ENCODE results near the gene C1QBP. TPM values are rescaled to one million over a fixed set of nuclear protein-coding genes. Genes with fewer than 3 reads are reported as not detected.
"Not testable (repeated sequence)": the region's sequence is repeated elsewhere in the genome, so short reads cannot be mapped to it uniquely, and the experiment has no call there.

The C1QBP gene
- total RNA-seq, 6 experiments from 2014 or later, result 222 to 267 (median 235) TPM

DNA sequence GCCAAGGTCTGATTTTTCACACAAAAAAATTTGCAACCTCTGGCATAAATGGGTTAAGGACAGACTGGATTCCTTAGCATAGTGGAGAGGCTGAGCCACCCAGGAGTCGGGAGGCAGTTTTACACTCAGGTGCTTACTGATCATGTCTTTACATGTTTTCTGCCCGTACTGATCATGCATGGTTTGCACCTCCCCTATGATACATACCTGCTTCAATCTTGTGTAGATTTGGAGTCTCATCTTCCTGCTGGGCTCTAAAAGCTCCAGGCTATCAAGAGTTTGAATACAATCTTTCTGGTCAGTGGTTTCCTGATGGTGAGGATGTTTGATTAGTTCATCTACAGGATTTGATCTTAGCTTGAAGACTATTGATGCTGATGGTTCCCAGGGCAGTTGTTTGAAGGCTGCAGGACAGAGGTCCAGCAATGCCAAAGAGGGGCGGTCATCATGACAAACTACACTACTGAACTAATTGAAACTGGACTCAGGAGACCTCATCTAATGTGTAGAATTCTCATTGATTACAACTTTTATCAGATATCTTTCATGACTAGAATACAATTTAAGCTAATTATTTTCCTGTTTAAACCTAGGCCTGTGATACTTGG, 6.9 kb downstream of the C1QBP start:
- H3K4me1 Mint-ChIP-seq (ENCODE audit: low read depth), result peaks cover 50% of the 10 kb centered on the region
- H3K27me3 Mint-ChIP-seq (ENCODE audit: insufficient read depth), result peaks cover 5% of the 10 kb centered on the region; the same call in 1 of the 2 replicates
- peak overlapping the region; percentile 44; the same call in 1 of the 2 replicates for H3K27ac Mint-ChIP-seq
- H3K9me3 Mint-ChIP-seq, result no peaks in the 10 kb centered on the region
- no peak for DNase-seq
- no peak overlapping the region for H3K4me3 Mint-ChIP-seq
- peaks cover 63% of the 10 kb centered on the region for H3K36me3 Mint-ChIP-seq (ENCODE audit: low read depth)
- TF ChIP-seq, protein P1, sequence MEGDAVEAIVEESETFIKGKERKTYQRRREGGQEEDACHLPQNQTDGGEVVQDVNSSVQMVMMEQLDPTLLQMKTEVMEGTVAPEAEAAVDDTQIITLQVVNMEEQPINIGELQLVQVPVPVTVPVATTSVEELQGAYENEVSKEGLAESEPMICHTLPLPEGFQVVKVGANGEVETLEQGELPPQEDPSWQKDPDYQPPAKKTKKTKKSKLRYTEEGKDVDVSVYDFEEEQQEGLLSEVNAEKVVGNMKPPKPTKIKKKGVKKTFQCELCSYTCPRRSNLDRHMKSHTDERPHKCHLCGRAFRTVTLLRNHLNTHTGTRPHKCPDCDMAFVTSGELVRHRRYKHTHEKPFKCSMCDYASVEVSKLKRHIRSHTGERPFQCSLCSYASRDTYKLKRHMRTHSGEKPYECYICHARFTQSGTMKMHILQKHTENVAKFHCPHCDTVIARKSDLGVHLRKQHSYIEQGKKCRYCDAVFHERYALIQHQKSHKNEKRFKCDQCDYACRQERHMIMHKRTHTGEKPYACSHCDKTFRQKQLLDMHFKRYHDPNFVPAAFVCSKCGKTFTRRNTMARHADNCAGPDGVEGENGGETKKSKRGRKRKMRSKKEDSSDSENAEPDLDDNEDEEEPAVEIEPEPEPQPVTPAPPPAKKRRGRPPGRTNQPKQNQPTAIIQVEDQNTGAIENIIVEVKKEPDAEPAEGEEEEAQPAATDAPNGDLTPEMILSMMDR (IDR thresholded peaks at IDR 0.05), result no peak

DNA sequence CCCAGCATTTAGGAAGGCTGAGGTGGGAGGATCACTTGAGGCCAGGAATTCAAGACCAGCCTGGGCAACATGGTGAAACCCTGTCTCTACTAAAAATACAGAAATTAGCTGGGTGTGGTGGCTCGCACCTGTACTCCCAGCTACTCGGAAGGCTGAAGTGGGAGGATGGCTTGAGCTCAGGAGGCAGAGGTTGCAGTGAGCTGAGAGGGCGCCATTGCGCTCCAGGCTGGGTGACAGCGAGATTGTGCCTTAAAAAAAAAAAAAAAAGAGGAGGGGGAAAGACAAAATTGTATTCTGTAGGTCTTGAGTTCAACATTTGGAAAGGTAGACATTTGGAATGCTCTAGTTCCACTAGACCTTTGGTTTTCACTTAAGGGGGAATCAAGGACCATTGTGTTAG, 7.7 kb downstream of the C1QBP start:
- peaks cover 57% of the 10 kb centered on the region for H3K36me3 Mint-ChIP-seq (ENCODE audit: low read depth)
- not testable (repeated sequence) for DNase-seq; H3K27ac Mint-ChIP-seq; H3K27me3 Mint-ChIP-seq (ENCODE audit: insufficient read depth); H3K4me3 Mint-ChIP-seq; H3K9me3 Mint-ChIP-seq
- TF ChIP-seq, protein P1 (IDR thresholded peaks at IDR 0.05), result 0 out of 2 replicates have a peak, but pooled peaks have one; percentile 9
- H3K4me1 Mint-ChIP-seq (ENCODE audit: low read depth), result peaks cover 42% of the 10 kb centered on the region

DNA sequence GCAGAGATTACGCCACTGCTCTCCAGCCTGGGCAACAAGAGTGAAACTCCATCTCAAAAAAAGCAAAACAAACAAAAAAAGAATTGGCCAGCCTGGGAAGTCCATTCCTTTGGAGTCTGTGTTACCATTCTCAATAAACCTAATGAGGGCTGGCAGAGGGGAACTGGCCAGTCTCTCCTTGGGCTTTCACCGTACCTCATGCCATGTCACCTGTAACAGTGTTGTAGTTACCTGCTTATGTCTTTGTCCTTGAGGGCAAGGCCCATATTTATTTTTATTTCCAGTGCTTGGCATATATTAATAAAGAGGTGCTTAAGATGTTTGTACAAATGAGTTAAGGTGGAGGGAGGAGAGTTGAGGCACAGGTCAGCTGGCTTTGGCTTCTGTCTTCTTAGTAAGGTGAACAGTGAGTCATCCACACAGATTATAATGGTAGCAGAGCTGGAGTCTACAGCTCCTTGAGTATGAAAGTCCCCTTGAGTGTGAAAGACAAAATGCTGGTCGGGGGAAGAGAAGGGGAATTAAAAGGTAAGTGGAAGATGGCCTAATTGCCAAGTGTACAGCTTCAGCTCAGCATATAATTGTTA, 8.4 kb downstream of the C1QBP start:
- H3K27me3 Mint-ChIP-seq (ENCODE audit: insufficient read depth), result peaks cover 5% of the 10 kb centered on the region; the same call in 1 of the 2 replicates
- TF ChIP-seq, protein P1 (IDR thresholded peaks at IDR 0.05), result no peak
- H3K4me3 Mint-ChIP-seq, result no peak overlapping the region
- no peak for DNase-seq
- peaks cover 37% of the 10 kb centered on the region for H3K4me1 Mint-ChIP-seq (ENCODE audit: low read depth)
- H3K36me3 Mint-ChIP-seq (ENCODE audit: low read depth), result peaks cover 60% of the 10 kb centered on the region
- H3K27ac Mint-ChIP-seq, result no peak overlapping the region; the same call in 1 of the 2 replicates
- no peaks in the 10 kb centered on the region for H3K9me3 Mint-ChIP-seq

DNA sequence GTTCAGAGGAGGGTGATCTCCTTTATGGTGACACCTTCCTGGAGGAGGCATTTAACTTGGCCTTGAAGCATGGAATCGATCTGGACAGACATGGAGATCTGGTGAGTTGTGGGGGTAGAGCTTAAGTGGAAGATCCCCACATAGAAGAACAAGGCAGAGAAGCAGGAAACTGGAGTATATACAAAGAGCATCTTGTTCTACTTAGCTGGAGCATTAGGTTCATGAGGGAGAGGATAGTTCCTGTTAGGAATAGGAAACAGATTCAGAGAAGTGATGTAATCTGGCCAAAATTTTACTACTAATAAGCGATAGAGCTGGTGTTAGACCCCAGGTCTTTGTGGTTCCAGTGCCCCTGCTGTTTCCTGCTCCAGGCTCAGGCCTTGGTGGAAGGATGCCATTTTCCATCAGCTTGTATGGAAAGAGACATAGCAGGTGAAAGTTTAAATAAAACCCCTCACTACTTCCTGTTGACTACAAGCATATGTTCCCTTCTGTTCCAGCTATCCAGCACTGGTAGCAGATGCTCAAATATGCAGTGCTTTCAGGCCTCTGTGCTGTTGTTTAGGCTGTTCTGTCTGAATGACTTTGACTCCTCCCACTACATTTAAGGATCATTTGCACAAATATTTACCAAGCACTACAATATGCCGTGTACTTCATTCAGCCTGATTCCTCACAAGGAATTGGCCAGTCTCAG, 9.6 kb downstream of the C1QBP start:
- peaks cover 5% of the 10 kb centered on the region; the same call in 1 of the 2 replicates for H3K27me3 Mint-ChIP-seq (ENCODE audit: insufficient read depth)
- H3K4me1 Mint-ChIP-seq (ENCODE audit: low read depth), result peaks cover 38% of the 10 kb centered on the region
- peaks cover 62% of the 10 kb centered on the region for H3K36me3 Mint-ChIP-seq (ENCODE audit: low read depth)
- TF ChIP-seq, protein P1 (IDR thresholded peaks at IDR 0.05), result no peak
- no peak overlapping the region for H3K4me3 Mint-ChIP-seq
- H3K27ac Mint-ChIP-seq, result peak overlapping the region; percentile 41
- no peaks in the 10 kb centered on the region for H3K9me3 Mint-ChIP-seq
- DNase-seq, result no peak

DNA sequence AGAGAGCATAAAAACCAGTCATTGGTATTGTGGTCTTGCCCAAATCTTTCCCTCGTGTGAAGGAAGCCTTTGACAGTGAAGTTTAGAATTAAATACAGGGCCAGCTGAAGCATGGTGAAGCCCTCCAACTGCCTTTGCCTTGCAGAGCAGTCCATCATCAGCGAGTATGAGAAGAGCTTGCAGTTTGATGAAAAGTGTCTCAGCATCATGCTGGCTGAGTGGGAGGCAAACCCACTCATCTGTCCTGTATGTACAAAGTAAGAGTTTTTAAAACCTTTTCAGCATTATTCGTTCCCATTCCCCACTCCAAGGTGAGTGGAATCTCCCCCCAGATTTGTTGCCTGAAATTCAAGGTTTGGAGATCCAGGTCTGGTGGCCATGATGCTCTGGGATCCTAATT, 13.1 kb downstream of the C1QBP start:
- TF ChIP-seq, protein P1 (IDR thresholded peaks at IDR 0.05), result no peak
- no peaks in the 10 kb centered on the region for H3K9me3 Mint-ChIP-seq
- H3K4me1 Mint-ChIP-seq (ENCODE audit: low read depth), result peaks cover 61% of the 10 kb centered on the region
- H3K27me3 Mint-ChIP-seq (ENCODE audit: insufficient read depth), result peaks cover 1% of the 10 kb centered on the region; the same call in 1 of the 2 replicates
- H3K27ac Mint-ChIP-seq, result no peak overlapping the region
- no peak for DNase-seq
- H3K36me3 Mint-ChIP-seq (ENCODE audit: low read depth), result peaks cover 37% of the 10 kb centered on the region
- no peak overlapping the region for H3K4me3 Mint-ChIP-seq
